IMR-90 (cell line): ENCODE data around the gene ZNF76. TPM values are rescaled to one million over a fixed set of nuclear protein-coding genes. Genes with fewer than 3 reads are reported as not detected.

ENCODE experiments used
- ATAC-seq: fragments of 200-7000 bp; cut with Tn5 transposase; 2 replicates; pipeline ENCODE4 v1.9.1; 2020; ENCODE audit warnings: low read depth, mild to moderate bottlenecking, moderate library complexity
- BruUV-seq: library from RNA; stranded (reverse); fragments of 400-500 nt; replicated peaks from 2 replicates; lab custom pipeline; 2021; lab: Mats Ljungman, UMichigan
- CTCF ChIA-PET: fragments of 300-600 bp; formaldehyde crosslinking; extraction: SDS; loops from one replicate; lab custom pipeline; 2021; ENCODE audit warnings: antibody characterized with exemption; lab: Yijun Ruan, JAX
- POLR2A ChIA-PET: fragments of 300-600 bp; sonication (Branson Sonifier 250); formaldehyde crosslinking; loops from one replicate; lab custom pipeline; 2022; ENCODE audit warnings: antibody characterized with exemption; ENCODE audit not compliant: unreplicated experiment; lab: Charles Lee
- DNase-seq: peaks from one replicate; pipeline ENCODE4 v3.0.0; 2013
- H2AFZ ChIP-seq: replicated peaks from 2 replicates; pipeline ENCODE3; 2013; ENCODE audit warnings: low read length, mild to moderate bottlenecking; ENCODE audit not compliant: poor library complexity
- H2AK5ac ChIP-seq: 2 replicates; pipeline ENCODE4 v1.6.1; 2013; ENCODE audit warnings: low read depth, low read length, inconsistent platforms
- H2AK9ac ChIP-seq: replicated peaks from 2 replicates; pipeline ENCODE3; 2013; ENCODE audit warnings: mild to moderate bottlenecking, low read depth, low read length, moderate library complexity; ENCODE audit not compliant: poor library complexity
- H2BK120ac ChIP-seq: 2 replicates; pipeline ENCODE4 v1.6.1; 2013; ENCODE audit warnings: low read depth, low read length, inconsistent platforms
- H2BK15ac ChIP-seq: 3 replicates; pipeline ENCODE4 v1.6.1; 2013; ENCODE audit warnings: low read depth, low read length, inconsistent platforms
- H2BK20ac ChIP-seq: 2 replicates; pipeline ENCODE4 v1.6.1; 2013; ENCODE audit warnings: low read depth, mild to moderate bottlenecking, inconsistent platforms, low read length, moderate library complexity
- H2BK5ac ChIP-seq: 2 replicates; pipeline ENCODE4 v1.6.1; 2013; ENCODE audit warnings: mild to moderate bottlenecking, low read depth, low read length, inconsistent platforms; ENCODE audit not compliant: poor library complexity, severe bottlenecking
- H3K14ac ChIP-seq: replicated peaks from 2 replicates; pipeline ENCODE4 v1.6.1; 2013; ENCODE audit warnings: low read depth, low read length, inconsistent platforms
- H3K18ac ChIP-seq: 2 replicates; pipeline ENCODE4 v1.6.1; 2013; ENCODE audit warnings: low read depth, low read length, control low read depth
- H3K23ac ChIP-seq: 2 replicates; pipeline ENCODE4 v1.6.1; 2013; ENCODE audit warnings: low read depth, low read length, inconsistent platforms
- H3K27ac ChIP-seq: 2 replicates; pipeline ENCODE4 v1.5.1; 2013; ENCODE audit warnings: mild to moderate bottlenecking, control low read depth, low read length; ENCODE audit not compliant: insufficient read depth
- H3K27me3 ChIP-seq: 2 replicates; pipeline ENCODE4 v1.6.1; 2013; ENCODE audit warnings: low read length; ENCODE audit not compliant: control insufficient read depth, insufficient read depth
- H3K36me3 ChIP-seq: 2 replicates; pipeline ENCODE4 v1.6.1; 2013; ENCODE audit warnings: low read length, mixed read lengths; ENCODE audit not compliant: control insufficient read depth, insufficient read depth
- H3K4ac ChIP-seq: 2 replicates; pipeline ENCODE4 v1.6.1; 2013; ENCODE audit warnings: low read depth, low read length, inconsistent platforms
- H3K4me1 ChIP-seq: 2 replicates; pipeline ENCODE4 v1.6.1; 2013; ENCODE audit warnings: low read length, mixed read lengths; ENCODE audit not compliant: control insufficient read depth, insufficient read depth
- H3K4me2 ChIP-seq: 2 replicates; pipeline ENCODE4 v1.6.1; 2013; ENCODE audit warnings: low read depth, mild to moderate bottlenecking, control low read depth, low read length, moderate library complexity
- H3K4me3 ChIP-seq: 2 replicates; pipeline ENCODE4 v1.5.1; 2013; ENCODE audit warnings: low read depth, mild to moderate bottlenecking, control low read depth, low read length, moderate library complexity; ENCODE audit not compliant: insufficient read depth
- H3K56ac ChIP-seq: 2 replicates; pipeline ENCODE4 v1.6.1; 2013; ENCODE audit warnings: low read length, inconsistent platforms; ENCODE audit not compliant: insufficient read depth; ENCODE audit errors: extremely low read depth
- H3K79me1 ChIP-seq, 2 experiments: 2 replicates each; pipeline ENCODE4 v1.6.1; 2013; ENCODE audit warnings: low read length in 2 of 2, inconsistent platforms in 1 of 2, low read depth in 1 of 2
- H3K9ac ChIP-seq: 2 replicates; pipeline ENCODE4 v1.6.1; 2013; ENCODE audit warnings: low read depth, low read length, control low read depth
- H3K9me1 ChIP-seq: 2 replicates; pipeline ENCODE4 v1.6.1; 2013; ENCODE audit warnings: low read length, inconsistent platforms; ENCODE audit not compliant: insufficient read depth
- H3K9me3 ChIP-seq: 2 replicates; pipeline ENCODE4 v1.6.1; 2013; ENCODE audit warnings: low read length; ENCODE audit not compliant: control insufficient read depth, insufficient read depth
- H4K20me1 ChIP-seq: 2 replicates; pipeline ENCODE4 v1.6.1; 2013; ENCODE audit warnings: low read length, inconsistent platforms; ENCODE audit not compliant: insufficient read depth
- H4K5ac ChIP-seq: 2 replicates; pipeline ENCODE4 v1.6.1; 2013; ENCODE audit warnings: mild to moderate bottlenecking, low read depth, low read length, control low read depth
- H4K8ac ChIP-seq, 2 experiments: 2 replicates each; pipeline ENCODE4 v1.6.1; 2013; ENCODE audit warnings: low read depth in 2 of 2, low read length in 2 of 2, control low read depth in 1 of 2, inconsistent platforms in 1 of 2
- H4K91ac ChIP-seq: 2 replicates; pipeline ENCODE4 v1.6.1; 2013; ENCODE audit warnings: low read depth, low read length, inconsistent platforms; ENCODE audit not compliant: insufficient read depth
- MXI1 ChIP-seq: IDR thresholded peaks from 2 replicates; pipeline ENCODE4 v1.6.1; 2012; ENCODE audit warnings: low read depth, mild to moderate bottlenecking, low read length, moderate library complexity, borderline replicate concordance
- NFE2L2 ChIP-seq: fragments of 150-350 bp; IDR thresholded peaks from 2 replicates; pipeline ENCODE4 v1.6.1; 2016; ENCODE audit warnings: low read depth, mild to moderate bottlenecking, low read length
- RCOR1 ChIP-seq: IDR thresholded peaks from 2 replicates; pipeline ENCODE4 v1.6.1; 2012; ENCODE audit warnings: mild to moderate bottlenecking, low read length, improper control_type of control experiment; ENCODE audit not compliant: insufficient replicate concordance
- SMC3 ChIP-seq: fragments of 150-350 bp; IDR thresholded peaks from 2 replicates; pipeline ENCODE4 v1.6.1; 2016; ENCODE audit warnings: low read depth, mild to moderate bottlenecking, antibody characterized with exemption, low read length, moderate library complexity
- WGBS, 2 experiments: methylation state at CpG; one replicate each; pipeline versions ENCODE4 v1.1.5 to v1.1.7; 2013; ENCODE audit warnings: missing lambda C conversion rate in 2 of 2; ENCODE audit not compliant: insufficient read length in 1 of 2; ENCODE audit errors: extremely low coverage in 2 of 2; 5-methylcytosine and 5-hydroxymethylcytosine counted together
- dilution Hi-C: fragments of 300-500 bp; cut with HindIII; formaldehyde crosslinking; loops from one replicate; pipeline ENCODE4 v1.14.3; 2018; ENCODE audit warnings: low sequenced_read_pairs; ENCODE audit not compliant: unreplicated experiment
- in situ Hi-C: fragments of 300-500 bp; cut with MboI; formaldehyde crosslinking; loops from 3 replicates; pipeline ENCODE4 v1.14.3; 2019; ENCODE audit warnings: low sequenced_read_pairs, inconsistent platforms, mixed read lengths
- intact Hi-C: fragments of 100-400 bp; cut with micrococcal nuclease; formaldehyde crosslinking; loops from 2 replicates; pipeline ENCODE4 v1.10.0; 2022
- polyA plus RNA-seq, 3 experiments: library from polyadenylated mRNA; depleted of rRNA; stranded (reverse); fragments of >200 nt; gene quantifications; 2 replicates each; pipeline ENCODE4 v1.2.3, GENCODE V29; 2012; ENCODE audit warnings: low replicate concordance in 1 of 3
- total RNA-seq: library from RNA; depleted of rRNA; stranded (reverse); fragments of >200 nt; gene quantifications from 2 replicates; pipeline ENCODE4 v1.2.3, GENCODE V29; 2012
- TF ChIP-seq, protein P1 (sequence below): fragments of 150-350 bp; IDR thresholded peaks from 2 replicates; pipeline ENCODE4 v1.6.1; 2017; ENCODE audit warnings: mild to moderate bottlenecking, antibody characterized with exemption, low read length, low read depth

Gene ZNF76
- total and polyA plus RNA-seq, 2 of the 4 experiments (the other 2 are of a cell fraction): 19.9 to 21.1 TPM

DNA sequence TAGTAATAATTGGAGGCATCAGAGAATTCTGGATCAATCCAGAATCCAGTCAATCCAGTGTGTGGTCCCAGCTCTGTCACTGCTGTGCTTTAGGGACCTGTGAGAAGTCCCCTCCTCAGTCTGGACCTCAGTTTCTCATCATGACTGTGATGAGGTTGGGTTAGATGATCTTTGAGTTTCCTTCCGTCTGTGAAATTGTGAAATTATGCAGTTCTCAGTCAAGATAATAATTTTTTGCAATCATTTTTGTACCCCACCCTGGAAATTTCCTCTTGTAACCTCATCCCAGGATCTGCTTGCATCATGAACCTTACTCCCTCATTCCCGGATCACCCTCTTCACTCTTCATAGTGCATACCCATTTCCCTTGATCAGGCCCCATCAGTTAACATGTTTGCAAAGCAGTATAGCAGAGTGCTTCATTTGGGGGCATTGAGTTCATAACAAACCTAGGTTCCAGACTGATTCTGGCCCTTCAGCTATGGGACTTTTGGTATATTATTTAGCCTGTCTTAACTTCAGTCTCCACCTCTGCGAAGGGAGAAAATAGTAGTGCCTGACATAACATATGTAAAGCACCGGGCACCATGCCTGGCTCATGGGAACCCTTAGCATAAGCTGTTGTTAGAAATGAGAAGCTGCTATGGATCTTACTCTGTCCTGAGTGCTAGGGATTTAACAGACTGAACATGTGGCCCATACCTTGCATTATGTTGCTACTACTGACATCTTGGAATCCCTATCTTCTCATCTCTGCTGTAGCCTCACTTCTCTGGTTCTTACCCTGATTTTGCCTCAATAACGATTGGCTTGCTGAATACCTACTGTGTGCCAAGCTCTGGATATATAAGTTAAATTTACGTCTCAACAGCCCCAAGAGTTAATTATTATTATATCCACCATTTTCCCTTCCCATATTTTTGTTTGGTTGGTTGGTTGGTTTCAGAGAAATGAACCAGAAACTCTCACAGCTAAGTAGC lies 1.3 kb downstream of the ZNF76 start:
- Histone ChIP-seq H4K5ac (no peak overlapping the region), H4K8ac (peak overlapping the region; percentile 87 to 92; a peak in 2 of 4 replicates), H3K27ac (no peak overlapping the region), H4K20me1 (no peaks in the 10 kb centered on the region), H4K91ac (peak overlapping the region; percentile 84; the same call in 1 of the 2 replicates), H3K56ac (no peak overlapping the region), H2BK15ac (0 out of 3 replicates have a peak overlapping the region, but pooled peaks have one; percentile 66), H3K9ac (peak overlapping the region; percentile 51), H3K4me3 (peak overlapping the region; percentile 64), H2AFZ (peak overlapping the region; percentile 99), H2BK5ac (no peak overlapping the region), H3K79me1 (peaks cover 31 to 50% of the 10 kb centered on the region in 2 experiments), H3K14ac (peak overlapping the region; percentile 91; the same call in 1 of the 2 replicates), H2BK20ac (no peak overlapping the region), H3K23ac (peak overlapping the region; percentile 69; the same call in 1 of the 2 replicates), H3K4me1 (peaks cover 8% of the 10 kb centered on the region; the same call in 1 of the 2 replicates), H2AK5ac (peak overlapping the region; percentile 90), H3K9me3 (no peaks in the 10 kb centered on the region), H3K18ac (no peak overlapping the region), H2BK120ac (no peak overlapping the region), H3K4ac (peak overlapping the region; percentile 86; the same call in 1 of the 2 replicates), H3K36me3 (no peaks in the 10 kb centered on the region), H2AK9ac (no peak overlapping the region), H3K9me1 (peaks cover 9% of the 10 kb centered on the region), H3K27me3 (no peaks in the 10 kb centered on the region), H3K4me2 (peak overlapping the region; percentile 96)
- TSS peak; percentile 34 for BruUV-seq
- intact Hi-C loops: no loop called here
- DNase-seq (no peak), ATAC-seq (no peak)
- POLR2A ChIA-PET: no interaction called here
- no CpG with 5 or more reads among the region's 6 CpGs for WGBS, 2 experiments
- TF ChIP-seq SMC3: no peak
- TF ChIP-seq, protein P1, sequence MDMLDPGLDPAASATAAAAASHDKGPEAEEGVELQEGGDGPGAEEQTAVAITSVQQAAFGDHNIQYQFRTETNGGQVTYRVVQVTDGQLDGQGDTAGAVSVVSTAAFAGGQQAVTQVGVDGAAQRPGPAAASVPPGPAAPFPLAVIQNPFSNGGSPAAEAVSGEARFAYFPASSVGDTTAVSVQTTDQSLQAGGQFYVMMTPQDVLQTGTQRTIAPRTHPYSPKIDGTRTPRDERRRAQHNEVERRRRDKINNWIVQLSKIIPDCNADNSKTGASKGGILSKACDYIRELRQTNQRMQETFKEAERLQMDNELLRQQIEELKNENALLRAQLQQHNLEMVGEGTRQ: no peak
- TF ChIP-seq NFE2L2: no peak
- TF ChIP-seq MXI1: no peak
- no peak for TF ChIP-seq RCOR1
- in situ Hi-C loops: no loop called here
- CTCF ChIA-PET: no interaction called here
- dilution Hi-C loops: no loop called here
